ENCODE measurements around the gene TSGA10IP. TPM values are rescaled to one million over a fixed set of nuclear protein-coding genes. Genes with fewer than 3 reads are reported as not detected.

The TSGA10IP gene
- total RNA-seq, 2 donors from 2014 or later = not detected

DNA sequence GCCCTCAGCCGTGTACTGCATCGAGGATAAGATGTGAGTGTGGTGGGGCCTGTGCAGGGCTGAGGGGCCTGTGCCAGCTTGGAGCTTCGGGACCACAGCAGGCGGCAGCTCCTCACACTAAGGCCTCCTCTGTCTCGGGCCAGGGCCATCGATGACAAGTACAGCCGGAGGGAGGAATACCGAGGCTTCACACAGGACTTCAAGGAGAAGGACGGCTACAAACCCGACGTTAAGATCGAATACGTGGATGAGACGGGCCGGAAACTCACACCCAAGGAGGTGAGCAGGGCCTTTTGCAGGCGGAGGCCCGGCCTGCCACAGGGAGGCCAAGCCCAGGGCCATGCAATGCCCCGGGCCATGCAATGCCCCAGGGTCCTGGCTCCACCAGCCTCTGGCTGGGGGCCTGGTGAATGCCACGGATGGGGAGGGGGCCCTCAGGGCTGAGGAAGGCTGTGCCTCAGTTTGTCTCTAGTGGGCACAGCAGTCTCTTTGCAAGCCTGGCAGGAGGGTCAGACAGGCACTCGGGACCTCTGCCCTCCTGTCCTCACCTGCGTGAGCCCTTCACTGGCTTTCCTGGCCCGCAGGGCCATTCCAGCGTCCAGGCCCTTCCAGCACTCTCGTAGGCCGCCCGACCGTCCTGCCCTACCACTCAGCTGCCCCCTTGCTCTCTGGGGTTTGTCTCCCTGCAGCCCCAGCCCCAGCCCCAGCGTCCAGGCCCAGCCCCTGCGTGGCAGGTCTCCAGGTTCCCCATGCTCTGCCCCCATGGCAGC, 32.5 kb downstream of the TSGA10IP start:
- TF ChIP-seq, protein P1, sequence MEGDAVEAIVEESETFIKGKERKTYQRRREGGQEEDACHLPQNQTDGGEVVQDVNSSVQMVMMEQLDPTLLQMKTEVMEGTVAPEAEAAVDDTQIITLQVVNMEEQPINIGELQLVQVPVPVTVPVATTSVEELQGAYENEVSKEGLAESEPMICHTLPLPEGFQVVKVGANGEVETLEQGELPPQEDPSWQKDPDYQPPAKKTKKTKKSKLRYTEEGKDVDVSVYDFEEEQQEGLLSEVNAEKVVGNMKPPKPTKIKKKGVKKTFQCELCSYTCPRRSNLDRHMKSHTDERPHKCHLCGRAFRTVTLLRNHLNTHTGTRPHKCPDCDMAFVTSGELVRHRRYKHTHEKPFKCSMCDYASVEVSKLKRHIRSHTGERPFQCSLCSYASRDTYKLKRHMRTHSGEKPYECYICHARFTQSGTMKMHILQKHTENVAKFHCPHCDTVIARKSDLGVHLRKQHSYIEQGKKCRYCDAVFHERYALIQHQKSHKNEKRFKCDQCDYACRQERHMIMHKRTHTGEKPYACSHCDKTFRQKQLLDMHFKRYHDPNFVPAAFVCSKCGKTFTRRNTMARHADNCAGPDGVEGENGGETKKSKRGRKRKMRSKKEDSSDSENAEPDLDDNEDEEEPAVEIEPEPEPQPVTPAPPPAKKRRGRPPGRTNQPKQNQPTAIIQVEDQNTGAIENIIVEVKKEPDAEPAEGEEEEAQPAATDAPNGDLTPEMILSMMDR (IDR thresholded peaks at IDR 0.05) = no peak
- Histone ChIP-seq H3K4me3 (no peak overlapping the region), H3K9me3 (no peaks in the 10 kb centered on the region), H3K36me3 (peaks cover 37% of the 10 kb centered on the region), H3K27me3 (no peaks in the 10 kb centered on the region), H3K27ac (no peak overlapping the region), H3K4me1 (no peaks in the 10 kb centered on the region)
- no peak for DNase-seq (ENCODE audit: low spot score)

DNA sequence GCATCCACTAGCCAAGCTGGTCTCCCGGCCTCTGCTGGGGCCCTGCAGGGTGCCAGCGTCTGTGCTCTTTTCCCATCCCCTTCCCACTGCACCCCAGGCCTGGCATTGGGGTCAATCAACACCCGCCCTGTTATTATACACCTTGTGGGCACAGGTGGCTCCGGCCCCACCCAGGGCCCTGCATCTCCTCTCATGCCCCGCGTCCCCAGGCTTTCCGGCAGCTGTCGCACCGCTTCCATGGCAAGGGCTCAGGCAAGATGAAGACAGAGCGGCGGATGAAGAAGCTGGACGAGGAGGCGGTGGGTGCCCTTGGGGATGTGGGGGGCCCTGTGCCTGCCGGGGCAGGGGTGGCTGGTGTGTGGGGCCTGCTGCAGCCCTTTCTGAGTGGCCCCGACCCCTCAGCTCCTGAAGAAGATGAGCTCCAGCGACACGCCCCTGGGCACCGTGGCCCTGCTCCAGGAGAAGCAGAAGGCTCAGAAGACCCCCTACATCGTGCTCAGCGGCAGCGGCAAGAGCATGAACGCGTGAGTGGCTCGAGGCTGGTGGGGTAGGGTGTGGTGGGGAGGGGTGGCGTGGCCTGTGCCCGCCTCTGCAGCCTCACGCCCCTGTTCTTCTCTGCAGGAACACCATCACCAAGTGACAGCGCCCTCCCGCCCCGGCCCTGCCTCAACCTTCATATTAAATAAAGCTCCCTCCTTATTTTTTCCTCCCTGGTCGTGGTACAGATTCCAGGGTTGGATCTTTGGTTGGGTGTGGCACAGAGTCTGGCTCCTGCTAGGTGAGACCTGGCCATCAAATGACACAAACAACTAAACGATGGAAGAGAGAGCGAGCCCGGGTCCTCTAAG, 33.3 kb downstream of the TSGA10IP start:
- no peak overlapping the region for H3K27ac ChIP-seq
- H3K9me3 ChIP-seq = no peaks in the 10 kb centered on the region
- DNase-seq (ENCODE audit: low spot score) = no peak
- peaks cover 37% of the 10 kb centered on the region for H3K36me3 ChIP-seq
- TF ChIP-seq, protein P1 (IDR thresholded peaks at IDR 0.05) = no peak
- no peaks in the 10 kb centered on the region for H3K4me1 ChIP-seq
- no peaks in the 10 kb centered on the region for H3K27me3 ChIP-seq
- no peak overlapping the region for H3K4me3 ChIP-seq

DNA sequence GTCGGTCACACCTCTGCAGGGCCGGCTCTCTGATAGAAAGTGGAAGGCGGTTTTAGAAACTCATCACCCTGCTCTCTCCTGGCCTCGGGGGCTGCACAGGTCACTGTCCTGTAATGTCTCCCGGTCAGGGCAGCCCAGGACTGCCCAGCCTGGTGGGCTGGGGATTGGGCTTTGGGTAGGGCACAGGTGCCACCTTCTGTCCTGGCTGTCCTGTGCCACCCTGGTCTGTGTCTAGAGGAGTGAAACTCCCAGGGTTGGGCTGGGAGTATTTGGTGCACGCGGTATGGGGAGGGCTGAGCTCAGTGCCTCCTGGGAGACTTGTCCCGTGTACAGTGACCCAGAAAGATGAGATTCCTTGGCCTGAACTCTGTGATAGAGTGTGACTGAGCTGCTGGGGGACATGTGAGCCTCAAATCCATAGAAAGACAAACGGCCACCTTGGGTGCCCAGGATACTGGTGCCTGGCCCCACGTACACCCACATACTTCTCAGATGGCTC, 34.0 kb downstream of the TSGA10IP start:
- no peak overlapping the region for H3K27ac ChIP-seq
- no peak overlapping the region for H3K4me3 ChIP-seq
- no peak for DNase-seq (ENCODE audit: low spot score)
- H3K36me3 ChIP-seq = peaks cover 37% of the 10 kb centered on the region
- H3K27me3 ChIP-seq = no peaks in the 10 kb centered on the region
- H3K9me3 ChIP-seq = no peaks in the 10 kb centered on the region
- TF ChIP-seq, protein P1 (IDR thresholded peaks at IDR 0.05) = no peak
- no peaks in the 10 kb centered on the region for H3K4me1 ChIP-seq

DNA sequence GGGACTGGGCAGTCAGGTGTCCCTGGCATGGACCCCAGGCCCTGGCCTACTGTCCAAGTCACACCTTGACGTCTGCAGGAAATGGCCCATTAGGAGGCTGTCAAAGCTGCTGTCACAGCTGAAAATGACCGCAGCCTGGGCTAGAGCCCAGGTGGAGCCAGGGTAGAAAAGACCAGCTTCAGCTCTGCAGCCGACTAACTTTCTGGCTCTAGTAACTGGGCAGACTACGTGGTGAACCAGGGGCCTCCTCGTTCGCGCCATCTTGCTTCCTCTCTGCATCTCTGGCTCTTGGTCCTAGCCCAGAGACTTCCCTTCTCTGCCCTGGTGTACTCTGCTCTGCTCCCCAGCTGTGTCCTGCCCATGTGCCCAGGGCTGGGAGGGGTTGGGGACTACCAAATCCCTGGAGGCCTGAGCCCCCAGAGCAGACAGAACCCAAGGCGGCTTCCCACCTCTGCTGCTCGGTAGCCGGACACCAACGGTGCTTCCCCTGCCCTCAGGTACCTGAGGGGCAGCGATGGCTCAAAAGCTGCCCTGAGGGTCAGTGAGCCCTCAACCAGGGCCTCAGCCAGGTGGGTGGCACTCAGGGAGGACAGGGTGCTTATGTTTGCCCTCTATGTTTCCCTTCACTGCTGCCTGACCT, 35.9 kb downstream of the TSGA10IP start:
- TF ChIP-seq, protein P1 (IDR thresholded peaks at IDR 0.05) = no peak
- Histone ChIP-seq H3K27me3 (no peaks in the 10 kb centered on the region), H3K27ac (no peak overlapping the region), H3K4me3 (no peak overlapping the region), H3K36me3 (peaks cover 32% of the 10 kb centered on the region), H3K4me1 (no peaks in the 10 kb centered on the region), H3K9me3 (no peaks in the 10 kb centered on the region)
- no peak for DNase-seq (ENCODE audit: low spot score)

DNA sequence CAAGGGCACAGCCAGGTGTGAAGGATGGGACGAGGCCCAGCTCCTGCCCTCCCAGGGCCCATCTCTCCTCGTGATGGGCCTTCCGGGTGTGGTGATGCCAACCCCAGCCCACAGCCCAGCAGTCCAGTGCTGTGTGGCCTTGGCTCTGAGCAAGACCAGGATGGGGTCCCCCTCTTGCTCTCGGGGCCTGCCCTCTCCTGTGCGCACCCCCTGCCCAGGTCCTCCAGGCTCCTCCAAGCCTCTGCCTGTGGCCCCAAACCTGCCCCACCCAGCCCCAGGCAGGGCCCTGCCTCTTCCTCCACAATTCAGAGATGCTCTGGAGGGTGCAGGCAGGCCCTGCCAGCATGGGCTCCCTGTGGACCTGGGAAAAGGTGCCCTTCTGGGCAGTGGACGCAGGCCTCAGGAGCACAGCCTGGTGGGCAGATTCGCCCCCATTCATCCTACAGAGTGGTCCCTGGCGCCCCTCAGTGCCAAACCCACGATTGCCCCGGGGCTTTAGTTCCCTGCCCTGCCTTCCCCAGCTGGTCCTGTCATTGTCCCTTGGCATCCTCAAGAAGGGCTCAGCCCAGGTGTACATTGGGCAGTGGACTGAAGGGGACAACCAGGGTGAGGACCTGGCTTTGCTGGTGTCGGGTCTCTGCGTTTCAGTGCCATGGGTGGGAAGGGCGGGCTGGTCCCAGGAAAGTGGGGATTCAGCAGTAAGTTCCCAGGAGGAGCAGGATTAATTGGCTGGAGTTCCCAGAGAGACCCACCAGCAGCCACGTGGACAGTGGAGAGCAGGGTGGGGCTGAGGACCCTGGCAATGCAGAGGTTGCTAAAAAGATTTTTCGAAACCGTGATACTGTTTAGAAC, 36.9 kb downstream of the TSGA10IP start:
- Histone ChIP-seq H3K36me3 (peaks cover 22% of the 10 kb centered on the region), H3K4me3 (no peak overlapping the region), H3K9me3 (no peaks in the 10 kb centered on the region), H3K27me3 (no peaks in the 10 kb centered on the region), H3K4me1 (no peaks in the 10 kb centered on the region), H3K27ac (no peak overlapping the region)
- TF ChIP-seq, protein P1 (IDR thresholded peaks at IDR 0.05) = no peak
- no peak for DNase-seq (ENCODE audit: low spot score)

Data from right atrium auricular region (tissue), 2 donors.